HEK293 (cell line): ENCODE results near the gene KCTD11.

Source experiments
- CTCF ChIA-PET: fragments of 350-600 bp; formaldehyde crosslinking; extraction: SDS; loops from one replicate; lab custom pipeline; 2021; ENCODE audit warnings: antibody characterized with exemption; lab: Yijun Ruan, JAX
- POLR2A ChIA-PET: fragments of 300-600 bp; formaldehyde crosslinking; extraction: SDS; loops from one replicate; lab custom pipeline; 2020; ENCODE audit warnings: antibody characterized with exemption, inconsistent platforms; lab: Yijun Ruan, JAX
- H3K27ac ChIP-seq: fragments of 200-500 bp; sonication (Bioruptor generic); 2 replicates; pipeline ENCODE4 v1.5.1; 2014; ENCODE audit warnings: low read depth, low read length, control low read depth, inconsistent platforms; ENCODE audit errors: extremely low read depth
- H3K36me3 ChIP-seq, 2 experiments: fragments of 200-500 bp in 1 of 2; sonication (Bioruptor generic) in 1 of 2; 1 replicate in 1 of 2; 2 replicates in 1 of 2; pipeline ENCODE4 v1.5.1; 2014 to 2017; ENCODE audit warnings: inconsistent platforms in 2 of 2, low read length in 2 of 2; ENCODE audit not compliant: control insufficient read depth in 2 of 2, insufficient read depth in 1 of 2
- H3K4me1 ChIP-seq: fragments of 200-500 bp; sonication (Bioruptor generic); 2 replicates; pipeline ENCODE4 v1.5.1; 2014; ENCODE audit warnings: mild to moderate bottlenecking, low read length, inconsistent platforms; ENCODE audit not compliant: control insufficient read depth, insufficient read depth
- H3K4me3 ChIP-seq: 2 replicates; pipeline ENCODE4 v1.5.1; 2011; ENCODE audit warnings: low read depth, mild to moderate bottlenecking, control low read depth, low read length, moderate library complexity
- H3K9me3 ChIP-seq: fragments of 200-500 bp; sonication (Bioruptor generic); 2 replicates; pipeline ENCODE4 v1.5.1; 2014; ENCODE audit warnings: low read depth, low read length, inconsistent platforms; ENCODE audit not compliant: control insufficient read depth, insufficient read depth
- BCL6B ChIP-seq: fragments of 450-650 bp; formaldehyde crosslinking; IDR thresholded peaks from 2 replicates; pipeline ENCODE4 v1.5.1; 2017; ENCODE audit warnings: missing biosample characterization, missing genetic modification characterization
- KLF1 ChIP-seq: fragments of 450-650 bp; formaldehyde crosslinking; IDR thresholded peaks from 2 replicates; pipeline ENCODE4 v1.5.1; 2016; ENCODE audit warnings: missing biosample characterization, missing genetic modification characterization
- OSR2 ChIP-seq: fragments of 450-650 bp; formaldehyde crosslinking; IDR thresholded peaks from 2 replicates; pipeline ENCODE4 v1.5.1; 2016; ENCODE audit warnings: missing biosample characterization, missing genetic modification characterization
- PATZ1 ChIP-seq: fragments of 450-650 bp; formaldehyde crosslinking; IDR thresholded peaks from 2 replicates; pipeline ENCODE4 v1.5.1; 2016; ENCODE audit warnings: missing biosample characterization, missing genetic modification characterization
- SALL2 ChIP-seq: fragments of 450-650 bp; formaldehyde crosslinking; IDR thresholded peaks from 2 replicates; pipeline ENCODE4 v1.5.0; 2017; ENCODE audit warnings: missing biosample characterization, mild to moderate bottlenecking, missing genetic modification characterization, borderline replicate concordance
- SETDB1 ChIP-seq: IDR thresholded peaks from one replicate; pipeline ENCODE4 v1.6.1; 2017; ENCODE audit warnings: mild to moderate bottlenecking, low read length, moderate library complexity, mixed read lengths; ENCODE audit not compliant: insufficient read length
- SP2 ChIP-seq: fragments of 450-650 bp; formaldehyde crosslinking; IDR thresholded peaks from 2 replicates; pipeline ENCODE4 v1.5.1; 2016; ENCODE audit warnings: missing biosample characterization, missing genetic modification characterization
- SP7 ChIP-seq: fragments of 450-650 bp; formaldehyde crosslinking; IDR thresholded peaks from 2 replicates; pipeline ENCODE4 v1.5.1; 2016; ENCODE audit warnings: missing biosample characterization, missing genetic modification characterization
- TSHZ1 ChIP-seq: fragments of 450-650 bp; formaldehyde crosslinking; IDR thresholded peaks from 2 replicates; pipeline ENCODE4 v1.5.1; 2016; ENCODE audit warnings: missing biosample characterization, missing genetic modification characterization, borderline replicate concordance
- YY2 ChIP-seq: fragments of 450-650 bp; formaldehyde crosslinking; IDR thresholded peaks from 2 replicates; pipeline ENCODE4 v1.5.1; 2016; ENCODE audit warnings: missing biosample characterization, missing genetic modification characterization
- ZBTB44 ChIP-seq: fragments of 450-650 bp; IDR thresholded peaks from 2 replicates; pipeline ENCODE4 v1.5.1; 2018; ENCODE audit warnings: missing biosample characterization, mild to moderate bottlenecking, missing genetic modification characterization
- ZBTB8A ChIP-seq: fragments of 450-650 bp; formaldehyde crosslinking; IDR thresholded peaks from 2 replicates; pipeline ENCODE4 v1.5.1; 2016; ENCODE audit warnings: missing biosample characterization, missing genetic modification characterization
- ZNF114 ChIP-seq: fragments of 450-650 bp; formaldehyde crosslinking; IDR thresholded peaks from 2 replicates; pipeline ENCODE4 v1.5.0; 2017; ENCODE audit warnings: missing biosample characterization, missing genetic modification characterization
- ZNF18 ChIP-seq: fragments of 450-650 bp; formaldehyde crosslinking; IDR thresholded peaks from 2 replicates; pipeline ENCODE4 v1.5.1; 2016; ENCODE audit warnings: missing biosample characterization, missing genetic modification characterization
- ZNF211 ChIP-seq: fragments of 450-650 bp; formaldehyde crosslinking; IDR thresholded peaks from 2 replicates; pipeline ENCODE4 v1.5.1; 2016; ENCODE audit warnings: low read depth, missing biosample characterization, missing genetic modification characterization
- ZNF341 ChIP-seq: fragments of 450-650 bp; formaldehyde crosslinking; IDR thresholded peaks from 2 replicates; pipeline ENCODE4; 2016; ENCODE audit warnings: low read depth, missing biosample characterization, missing genetic modification characterization
- ZNF362 ChIP-seq: fragments of 450-650 bp; formaldehyde crosslinking; IDR thresholded peaks from 2 replicates; pipeline ENCODE4 v1.5.1; 2016; ENCODE audit warnings: missing biosample characterization, missing genetic modification characterization
- ZNF488 ChIP-seq: fragments of 450-650 bp; formaldehyde crosslinking; IDR thresholded peaks from 2 replicates; pipeline ENCODE4 v1.5.1; 2016; ENCODE audit warnings: missing biosample characterization, missing genetic modification characterization
- ZNF558 ChIP-seq: fragments of 450-650 bp; formaldehyde crosslinking; IDR thresholded peaks from 2 replicates; pipeline ENCODE4 v1.5.1; 2016; ENCODE audit warnings: missing biosample characterization, missing genetic modification characterization
- ZNF560 ChIP-seq: fragments of 450-650 bp; formaldehyde crosslinking; IDR thresholded peaks from 2 replicates; pipeline ENCODE4 v1.5.1; 2017; ENCODE audit warnings: missing biosample characterization, missing genetic modification characterization, borderline replicate concordance
- ZNF701 ChIP-seq: fragments of 450-650 bp; formaldehyde crosslinking; IDR thresholded peaks from 2 replicates; pipeline ENCODE4 v1.5.1; 2016; ENCODE audit warnings: missing biosample characterization, missing genetic modification characterization
- ZNF76 ChIP-seq: fragments of 450-650 bp; formaldehyde crosslinking; IDR thresholded peaks from 2 replicates; pipeline ENCODE4; 2016; ENCODE audit warnings: low read depth, missing biosample characterization, missing genetic modification characterization, borderline replicate concordance
- ZNF830 ChIP-seq: fragments of 450-650 bp; IDR thresholded peaks from 2 replicates; pipeline ENCODE4 v1.5.0; 2018; ENCODE audit warnings: missing biosample characterization, missing genetic modification characterization, low read depth, mild to moderate bottlenecking, moderate library complexity
- ZSCAN23 ChIP-seq: fragments of 450-650 bp; formaldehyde crosslinking; IDR thresholded peaks from 2 replicates; pipeline ENCODE4 v1.5.1; 2016; ENCODE audit warnings: missing biosample characterization, missing genetic modification characterization
- ZSCAN30 ChIP-seq: fragments of 450-650 bp; IDR thresholded peaks from 2 replicates; pipeline ENCODE4 v1.5.1; 2018; ENCODE audit warnings: missing biosample characterization, mild to moderate bottlenecking, missing genetic modification characterization, moderate library complexity

Gene KCTD11

GRCh38 chr17:7380855-7381683, 29.1 kb downstream of the KCTD11 start, which contains the start of gene TNK1:
Gene TNK1 (plus strand): TSS chr17:7381089. CDS start chr17:7382927, 1,838 bp downstream.
- Histone ChIP-seq H3K36me3 (no peaks in the 10 kb centered on the region), H3K4me3 (peak within 1 kb of the TSS; percentile 47), H3K4me1 (no peaks in the 10 kb centered on the region), H3K27ac (no peak within 1 kb of the TSS), H3K9me3 (no peaks in the 10 kb centered on the region)
- CTCF ChIA-PET, result interaction anchor here (0.7 to 1.3 kb wide), 4 partner anchors 18 to 180 kb away, joined by 3 to 5 read pairs (median 4); no protein-coding TSS in a partner anchor
- POLR2A ChIA-PET, result interaction anchor here (0.8 to 1.3 kb wide), 2 partner anchors 23 kb away, joined by 3 to 9 read pairs; partner anchors contain the start of gene TMEM256
- TF ChIP-seq PATZ1 (no peak), ZNF18 (tag by site-specific recombination) (no peak), ZNF558 (tag by site-specific recombination) (no peak), OSR2 (tag by site-specific recombination) (no peak), BCL6B (tag by site-specific recombination) (no peak), ZNF560 (no peak), ZNF830 (tag by site-specific recombination) (no peak), ZBTB44 (tag by site-specific recombination) (no peak), YY2 (tag by site-specific recombination) (no peak), ZNF76 (no peak), ZBTB8A (tag by site-specific recombination) (no peak), ZNF362 (tag by site-specific recombination) (no peak), ZSCAN23 (tag by site-specific recombination) (no peak), TSHZ1 (no peak), ZNF341 (no peak), SP2 (tag by site-specific recombination) (peak; percentile 54), KLF1 (tag by site-specific recombination) (peak; percentile 48; the same call in 1 of the 2 replicates), ZNF114 (tag by site-specific recombination) (no peak), ZNF701 (no peak), ZNF488 (tag by site-specific recombination) (no peak), SETDB1 (no peak), ZSCAN30 (tag by site-specific recombination) (peak; percentile 48; the same call in 1 of the 2 replicates), SALL2 (tag by site-specific recombination) (no peak), ZNF211 (tag by site-specific recombination) (no peak), SP7 (tag by site-specific recombination) (no peak)
